Fibroblast of lung (primary cell): ENCODE results near the gene CYP4V2. TPM values are rescaled to one million over a fixed set of nuclear protein-coding genes. Genes with fewer than 3 reads are reported as not detected.

ENCODE experiments used
- DNase-seq, 2 donors: peaks; one replicate each; pipeline versions ENCODE4 v3.0.0 to v3.0.0-alpha.2; 2010; ENCODE audit warnings: low read depth in 2 of 2
- H2AFZ ChIP-seq: 2 replicates; pipeline ENCODE4 v1.5.1; 2012; ENCODE audit warnings: low read length, control low read depth, inconsistent platforms
- H3K27ac ChIP-seq: 2 replicates; pipeline ENCODE4 v1.5.1; 2011; ENCODE audit warnings: low read length, control low read depth; ENCODE audit not compliant: insufficient read depth
- H3K27me3 ChIP-seq: 2 replicates; pipeline ENCODE4 v1.5.1; 2011; ENCODE audit warnings: mild to moderate bottlenecking, low read length; ENCODE audit not compliant: control insufficient read depth, insufficient read depth
- H3K36me3 ChIP-seq: 2 replicates; pipeline ENCODE4 v1.5.1; 2011; ENCODE audit warnings: low read length; ENCODE audit not compliant: control insufficient read depth, insufficient read depth
- H3K4me1 ChIP-seq: 2 replicates; pipeline ENCODE4 v1.5.1; 2011; ENCODE audit warnings: low read length; ENCODE audit not compliant: control insufficient read depth, insufficient read depth; ENCODE audit errors: extremely low read depth
- H3K4me2 ChIP-seq: 2 replicates; pipeline ENCODE4 v1.5.1; 2011; ENCODE audit warnings: low read length, control low read depth; ENCODE audit not compliant: insufficient read depth; ENCODE audit errors: extremely low read depth
- H3K4me3 ChIP-seq, 4 experiments: fragments of 200-600 bp in 1 of 4; sonication (generic) in 1 of 4; replicated peaks in 1 of 4; 2 replicates each; pipeline ENCODE4 v1.5.1; 2011 to 2016; ENCODE audit warnings: low read length in 4 of 4, low read depth in 3 of 4, mild to moderate bottlenecking in 3 of 4, control low read depth in 2 of 4, inconsistent platforms in 1 of 4, mixed read lengths in 1 of 4; ENCODE audit not compliant: insufficient read depth in 1 of 4; ENCODE audit errors: control extremely low read depth in 1 of 4
- H3K79me2 ChIP-seq: 2 replicates; pipeline ENCODE4 v1.5.1; 2012; ENCODE audit warnings: mild to moderate bottlenecking, low read length, inconsistent platforms; ENCODE audit not compliant: control insufficient read depth, insufficient read depth
- H3K9ac ChIP-seq: 2 replicates; pipeline ENCODE4 v1.5.1; 2011; ENCODE audit warnings: mild to moderate bottlenecking, low read length, control low read depth; ENCODE audit not compliant: insufficient read depth
- H3K9me3 ChIP-seq: 2 replicates; pipeline ENCODE4 v1.5.1; 2012; ENCODE audit warnings: low read depth, low read length; ENCODE audit not compliant: control insufficient read depth, insufficient read depth
- H4K20me1 ChIP-seq: 2 replicates; pipeline ENCODE4 v1.5.1; 2011; ENCODE audit warnings: low read length; ENCODE audit not compliant: control insufficient read depth, insufficient read depth; ENCODE audit errors: extremely low read depth
- CTCF ChIP-seq, 2 donors: IDR thresholded peaks in 1 of 2; conservative IDR thresholded peaks in 1 of 2; 1 replicate in 1 of 2; 2 replicates in 1 of 2; pipeline ENCODE4 v1.5.1; 2011 to 2012; ENCODE audit warnings: low read length in 2 of 2, control low read depth in 1 of 2, inconsistent platforms in 1 of 2, low read depth in 1 of 2, mild to moderate bottlenecking in 1 of 2
- EZH2 ChIP-seq: IDR thresholded peaks from 2 replicates; pipeline ENCODE4 v1.5.1; 2012; ENCODE audit warnings: low read length, control low read depth, mild to moderate bottlenecking; ENCODE audit errors: missing control alignments
- polyA plus RNA-seq, 2 donors: library from polyadenylated mRNA; depleted of rRNA in 1 of 2; stranded (reverse) in 1 of 2; unstranded in 1 of 2; fragments of >200 nt; gene quantifications; 2 replicates each; pipeline ENCODE4 v1.2.1, GENCODE V29; 2011 to 2012; ENCODE audit warnings: missing spikeins in 1 of 2
- total RNA-seq: library from RNA; depleted of rRNA; stranded (reverse); fragments of >200 nt; gene quantifications from 2 replicates; pipeline ENCODE4 v1.2.1, GENCODE V29; 2014

The CYP4V2 gene
- total and polyA plus RNA-seq, 2 donors (not counting 1 experiment from before 2014, with no cell fraction given) = 17.2 to 37.8 TPM

GRCh38 chr4:186166852-186167512, 24.4 kb upstream of the CYP4V2 start:
- H3K9me3 ChIP-seq = no peaks in the 10 kb centered on the region
- H3K9ac ChIP-seq = no peak overlapping the region
- no peaks in the 10 kb centered on the region for H3K27me3 ChIP-seq
- no peaks in the 10 kb centered on the region for H3K36me3 ChIP-seq
- no peak overlapping the region for H3K4me3 ChIP-seq
- no peak overlapping the region for H3K4me2 ChIP-seq
- no peak overlapping the region for H3K27ac ChIP-seq
- no peaks in the 10 kb centered on the region for H3K4me1 ChIP-seq
- no peaks in the 10 kb centered on the region for H3K79me2 ChIP-seq
- no peak for DNase-seq
- no peak overlapping the region for H2AFZ ChIP-seq
- TF ChIP-seq EZH2 (no peak), CTCF (conservative IDR thresholded peaks at IDR 0.05 in 1 of 2, IDR thresholded peaks at IDR 0.05 in 1 of 2; ENCODE audit: low read depth in 1 of 2, low read length in 2 of 2) (no peak)
- no peaks in the 10 kb centered on the region for H4K20me1 ChIP-seq

GRCh38 chr4:186167605-186168004, 23.8 kb upstream of the CYP4V2 start:
- Histone ChIP-seq H3K27ac (no peak overlapping the region), H3K4me1 (no peaks in the 10 kb centered on the region), H3K9me3 (no peaks in the 10 kb centered on the region), H3K4me2 (no peak overlapping the region), H3K4me3 (no peak overlapping the region), H3K36me3 (no peaks in the 10 kb centered on the region), H3K79me2 (no peaks in the 10 kb centered on the region), H4K20me1 (no peaks in the 10 kb centered on the region), H2AFZ (no peak overlapping the region), H3K27me3 (no peaks in the 10 kb centered on the region), H3K9ac (no peak overlapping the region)
- TF ChIP-seq EZH2 (no peak), CTCF (conservative IDR thresholded peaks at IDR 0.05 in 1 of 2, IDR thresholded peaks at IDR 0.05 in 1 of 2; ENCODE audit: low read depth in 1 of 2, low read length in 2 of 2) (no peak)
- DNase-seq = no peak

GRCh38 chr4:186168750-186169149, 22.6 kb upstream of the CYP4V2 start:
- Histone ChIP-seq H4K20me1 (no peaks in the 10 kb centered on the region), H3K4me1 (no peaks in the 10 kb centered on the region), H2AFZ (no peak overlapping the region), H3K4me2 (no peak overlapping the region), H3K4me3 (no peak overlapping the region), H3K27me3 (no peaks in the 10 kb centered on the region), H3K9ac (no peak overlapping the region), H3K36me3 (no peaks in the 10 kb centered on the region), H3K27ac (no peak overlapping the region), H3K9me3 (no peaks in the 10 kb centered on the region), H3K79me2 (no peaks in the 10 kb centered on the region)
- TF ChIP-seq EZH2 = no peak
- TF ChIP-seq CTCF (conservative IDR thresholded peaks at IDR 0.05 in 1 of 2, IDR thresholded peaks at IDR 0.05 in 1 of 2; ENCODE audit: low read depth in 1 of 2, low read length in 2 of 2) = no peak
- no peak for DNase-seq
